ENCODE results near the gene SLC48A1.

DNA sequence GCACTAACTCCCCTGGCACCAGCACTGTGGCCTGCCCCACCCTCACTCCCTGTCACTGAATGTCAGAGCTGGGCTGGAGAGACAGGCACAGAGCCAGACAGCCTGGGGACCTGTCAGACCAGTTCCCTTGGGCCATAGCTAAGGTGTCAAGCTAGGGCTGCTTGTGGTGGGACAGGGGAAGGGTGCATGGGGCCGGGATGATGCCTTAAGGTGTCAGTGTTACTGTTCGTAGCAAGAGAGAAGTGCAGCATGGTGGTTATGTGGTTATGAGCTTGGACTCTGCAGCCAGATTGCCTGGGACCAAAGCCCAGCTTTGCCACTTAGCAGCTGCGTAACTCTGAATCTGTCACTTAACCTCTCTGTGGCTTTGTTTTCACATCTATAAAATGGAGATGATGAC is 18.2 kb upstream of the SLC48A1 start:
- TF ChIP-seq TOX (CRISPR knock-in tag; IDR thresholded peaks at IDR 0.05; ENCODE audit: borderline replicate concordance) (no peak), ESRRG (CRISPR knock-in tag; IDR thresholded peaks at IDR 0.05) (no peak), ZFP30 (CRISPR knock-in tag; IDR thresholded peaks at IDR 0.05) (no peak), ARNTL (CRISPR knock-in tag; IDR thresholded peaks at IDR 0.05; ENCODE audit: borderline replicate concordance, low read depth) (no peak), ZFP3 (CRISPR knock-in tag; IDR thresholded peaks at IDR 0.05) (no peak), SNAI2 (CRISPR knock-in tag; IDR thresholded peaks at IDR 0.05) (no peak), BACH2 (CRISPR knock-in tag; IDR thresholded peaks at IDR 0.05; ENCODE audit: borderline replicate concordance) (no peak), GLIS3 (CRISPR knock-in tag; IDR thresholded peaks at IDR 0.05) (no peak), RARB (CRISPR knock-in tag; IDR thresholded peaks at IDR 0.05) (no peak), TCF4 (CRISPR knock-in tag; IDR thresholded peaks at IDR 0.05; ENCODE audit: borderline replicate concordance) (no peak)
- TF ChIP-seq, protein P1, sequence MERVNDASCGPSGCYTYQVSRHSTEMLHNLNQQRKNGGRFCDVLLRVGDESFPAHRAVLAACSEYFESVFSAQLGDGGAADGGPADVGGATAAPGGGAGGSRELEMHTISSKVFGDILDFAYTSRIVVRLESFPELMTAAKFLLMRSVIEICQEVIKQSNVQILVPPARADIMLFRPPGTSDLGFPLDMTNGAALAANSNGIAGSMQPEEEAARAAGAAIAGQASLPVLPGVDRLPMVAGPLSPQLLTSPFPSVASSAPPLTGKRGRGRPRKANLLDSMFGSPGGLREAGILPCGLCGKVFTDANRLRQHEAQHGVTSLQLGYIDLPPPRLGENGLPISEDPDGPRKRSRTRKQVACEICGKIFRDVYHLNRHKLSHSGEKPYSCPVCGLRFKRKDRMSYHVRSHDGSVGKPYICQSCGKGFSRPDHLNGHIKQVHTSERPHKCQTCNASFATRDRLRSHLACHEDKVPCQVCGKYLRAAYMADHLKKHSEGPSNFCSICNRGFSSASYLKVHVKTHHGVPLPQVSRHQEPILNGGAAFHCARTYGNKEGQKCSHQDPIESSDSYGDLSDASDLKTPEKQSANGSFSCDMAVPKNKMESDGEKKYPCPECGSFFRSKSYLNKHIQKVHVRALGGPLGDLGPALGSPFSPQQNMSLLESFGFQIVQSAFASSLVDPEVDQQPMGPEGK (CRISPR knock-in tag; IDR thresholded peaks at IDR 0.05; ENCODE audit: borderline replicate concordance) = no peak
- TF ChIP-seq, protein P2, sequence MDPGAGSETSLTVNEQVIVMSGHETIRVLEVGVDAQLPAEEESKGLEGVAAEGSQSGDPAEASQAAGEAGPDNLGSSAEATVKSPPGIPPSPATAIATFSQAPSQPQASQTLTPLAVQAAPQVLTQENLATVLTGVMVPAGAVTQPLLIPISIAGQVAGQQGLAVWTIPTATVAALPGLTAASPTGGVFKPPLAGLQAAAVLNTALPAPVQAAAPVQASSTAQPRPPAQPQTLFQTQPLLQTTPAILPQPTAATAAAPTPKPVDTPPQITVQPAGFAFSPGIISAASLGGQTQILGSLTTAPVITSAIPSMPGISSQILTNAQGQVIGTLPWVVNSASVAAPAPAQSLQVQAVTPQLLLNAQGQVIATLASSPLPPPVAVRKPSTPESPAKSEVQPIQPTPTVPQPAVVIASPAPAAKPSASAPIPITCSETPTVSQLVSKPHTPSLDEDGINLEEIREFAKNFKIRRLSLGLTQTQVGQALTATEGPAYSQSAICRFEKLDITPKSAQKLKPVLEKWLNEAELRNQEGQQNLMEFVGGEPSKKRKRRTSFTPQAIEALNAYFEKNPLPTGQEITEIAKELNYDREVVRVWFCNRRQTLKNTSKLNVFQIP (CRISPR knock-in tag; IDR thresholded peaks at IDR 0.05; ENCODE audit: borderline replicate concordance, low read depth) = no peak
- TF ChIP-seq, protein P3, sequence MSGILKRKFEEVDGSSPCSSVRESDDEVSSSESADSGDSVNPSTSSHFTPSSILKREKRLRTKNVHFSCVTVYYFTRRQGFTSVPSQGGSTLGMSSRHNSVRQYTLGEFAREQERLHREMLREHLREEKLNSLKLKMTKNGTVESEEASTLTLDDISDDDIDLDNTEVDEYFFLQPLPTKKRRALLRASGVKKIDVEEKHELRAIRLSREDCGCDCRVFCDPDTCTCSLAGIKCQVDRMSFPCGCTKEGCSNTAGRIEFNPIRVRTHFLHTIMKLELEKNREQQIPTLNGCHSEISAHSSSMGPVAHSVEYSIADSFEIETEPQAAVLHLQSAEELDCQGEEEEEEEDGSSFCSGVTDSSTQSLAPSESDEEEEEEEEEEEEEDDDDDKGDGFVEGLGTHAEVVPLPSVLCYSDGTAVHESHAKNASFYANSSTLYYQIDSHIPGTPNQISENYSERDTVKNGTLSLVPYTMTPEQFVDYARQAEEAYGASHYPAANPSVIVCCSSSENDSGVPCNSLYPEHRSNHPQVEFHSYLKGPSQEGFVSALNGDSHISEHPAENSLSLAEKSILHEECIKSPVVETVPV (CRISPR knock-in tag; IDR thresholded peaks at IDR 0.05) = no peak

Measured in SK-N-SH treated with all-trans-retinoic acid at 6 μM for 48 hours (cell line).